Colon (tissue), 2 donors: ENCODE results near the gene KPNA6.
"Not testable (repeated sequence)": the region's sequence is repeated elsewhere in the genome, so short reads cannot be mapped to it uniquely, and the experiment has no call there.

Experiments
- FAIRE-seq: peaks from 2 replicates; lab custom pipeline; 2012; peaks lifted over from hg19 to GRCh38; lab: Jason Lieb, UNC
- donor health status: control.
- donor health status: control.

KPNA6 gene

DNA sequence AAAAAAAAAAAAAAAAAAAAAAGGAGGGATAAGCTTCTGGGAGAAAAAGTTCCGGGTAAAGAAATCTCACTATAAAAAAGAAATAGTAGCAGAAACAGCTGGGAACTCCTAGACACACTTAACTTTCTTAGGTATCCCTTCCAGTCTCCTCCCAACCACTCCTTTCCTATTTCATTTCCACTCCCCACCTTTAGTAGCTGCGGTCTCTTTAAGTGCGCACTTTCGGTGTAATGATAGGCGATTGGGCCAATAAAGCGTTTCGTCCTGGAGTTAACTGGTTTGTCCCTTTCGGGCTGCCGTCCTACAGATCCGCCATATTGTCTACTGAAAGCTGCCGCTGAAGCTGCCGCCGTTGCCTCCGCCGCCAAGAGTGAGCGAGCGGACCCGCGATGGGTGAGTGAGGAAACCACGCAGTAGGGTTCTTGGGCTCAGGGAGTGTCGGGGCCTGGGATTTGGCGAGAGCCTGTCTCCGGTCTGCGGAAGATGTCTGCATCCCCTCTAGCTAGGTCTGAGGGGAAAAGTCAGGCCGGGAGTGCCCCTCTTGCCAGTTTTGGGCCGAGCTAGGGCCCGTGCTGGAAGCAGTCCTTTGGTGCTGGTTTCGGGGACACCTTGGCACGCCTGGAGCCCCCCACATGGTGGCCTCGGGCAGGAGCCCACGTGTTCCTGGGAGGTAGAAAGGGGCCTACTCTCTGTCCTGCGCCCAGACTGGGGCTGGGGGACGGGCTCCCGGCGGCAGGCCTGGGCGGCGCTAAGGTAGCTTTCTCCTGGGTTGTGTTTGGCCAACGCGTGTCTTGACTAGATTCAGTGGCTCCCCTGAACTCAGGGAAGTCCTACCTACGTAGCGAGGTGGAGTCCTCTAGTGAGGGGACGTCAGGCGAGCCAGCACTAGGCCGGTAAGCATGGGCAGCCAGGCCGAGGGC lies at the start of gene KPNA6:
TSS of gene KPNA6 (plus strand) at position 315 of the 920 bp plus-strand sequence. CDS start at position 390, 75 bp downstream.
- no peak for FAIRE-seq

GRCh38 chr1:32060914-32061313 lies 46.9 kb upstream of the KPNA6 start:
- no peak for FAIRE-seq

DNA sequence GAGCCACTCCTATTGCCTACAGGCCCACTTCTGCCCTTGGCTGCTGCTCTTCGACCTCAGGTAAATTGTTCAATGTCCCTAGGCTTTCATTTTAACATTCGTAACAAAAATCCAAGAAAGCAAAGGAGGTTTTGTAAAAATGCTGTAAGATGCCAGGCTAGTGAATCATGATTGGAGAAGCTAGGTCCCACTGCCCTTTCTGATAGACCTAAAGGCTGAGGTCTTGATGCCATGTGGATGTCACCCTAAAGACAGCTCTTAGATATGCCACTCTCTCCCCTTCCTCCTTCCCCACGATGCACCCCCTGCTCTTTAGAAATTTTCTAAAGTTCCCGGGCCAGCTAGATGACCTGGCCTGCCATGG lies 45.0 kb upstream of the KPNA6 start:
- FAIRE-seq, result no peak

DNA sequence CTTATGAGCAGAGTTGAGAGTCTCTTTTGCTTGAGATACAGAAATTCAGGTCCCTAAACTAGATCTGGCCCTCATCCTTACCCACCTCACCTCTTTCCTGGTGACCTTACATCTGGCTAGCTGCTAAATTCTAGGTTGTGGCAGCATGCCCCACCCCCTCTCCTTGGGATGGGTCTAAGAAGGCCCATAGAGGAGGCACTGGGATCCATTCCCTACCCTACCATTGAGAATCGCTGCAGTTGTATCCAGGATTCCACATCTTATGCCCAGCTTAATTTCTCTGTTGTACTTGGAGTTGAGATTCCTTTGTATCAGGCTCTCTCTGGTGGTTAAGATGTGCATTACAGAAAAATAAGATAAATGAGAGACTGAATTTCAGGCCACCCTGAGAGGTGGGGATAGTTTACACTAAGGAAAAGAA lies 44.6 kb upstream of the KPNA6 start:
- FAIRE-seq, result no peak

GRCh38 chr1:32065613-32066488 lies 42.0 kb upstream of the KPNA6 start:
- FAIRE-seq, result not testable (repeated sequence)

DNA sequence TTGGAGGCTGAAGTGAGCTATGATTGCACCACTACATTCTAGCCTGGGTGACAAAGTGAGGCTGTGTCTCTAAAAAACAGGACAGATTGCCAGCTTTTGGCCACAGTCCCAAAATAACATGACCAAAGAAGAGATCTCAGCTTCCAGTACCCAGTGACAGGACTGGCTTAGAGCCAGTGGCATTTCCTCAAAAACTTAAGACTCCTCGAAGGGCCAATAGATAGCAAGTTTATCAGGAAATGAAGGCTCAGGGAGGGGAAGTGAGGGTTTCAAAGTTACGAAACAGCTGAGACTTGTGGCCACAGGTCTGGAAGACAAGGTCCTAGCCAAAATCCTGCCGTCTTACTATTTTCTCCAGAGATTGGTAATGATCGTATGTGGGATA lies 41.4 kb upstream of the KPNA6 start:
- FAIRE-seq, result no peak

DNA sequence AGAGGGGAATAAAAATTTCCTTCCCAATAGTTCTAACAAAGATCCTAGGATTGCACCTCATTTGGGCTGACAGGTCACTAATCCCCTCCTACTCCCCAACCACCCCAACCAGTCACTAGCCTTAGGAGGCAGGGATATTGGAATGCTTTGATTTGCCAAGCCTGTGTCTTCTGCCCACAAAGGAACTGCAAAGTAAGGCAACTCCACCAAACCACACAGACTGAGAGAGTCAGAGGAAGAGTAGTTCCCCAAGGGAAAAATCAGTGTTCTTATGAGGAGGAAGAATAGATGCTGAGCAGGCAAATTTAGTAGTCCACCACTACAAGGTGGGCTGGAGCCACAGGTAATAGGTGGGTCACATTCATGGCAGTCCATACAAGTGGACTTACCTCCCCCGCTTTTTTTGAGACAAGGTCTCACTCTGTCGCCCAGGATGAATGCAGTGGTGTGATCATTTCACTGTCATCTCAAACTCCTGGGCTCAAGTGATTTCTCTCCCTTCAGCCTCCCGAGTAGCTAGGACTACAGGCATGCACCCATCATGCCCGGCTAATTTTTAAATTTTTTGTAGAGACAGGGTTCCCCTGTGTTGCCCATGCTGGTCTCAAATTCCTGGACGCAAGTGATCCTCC lies 38.8 kb upstream of the KPNA6 start:
- FAIRE-seq, result no peak

DNA sequence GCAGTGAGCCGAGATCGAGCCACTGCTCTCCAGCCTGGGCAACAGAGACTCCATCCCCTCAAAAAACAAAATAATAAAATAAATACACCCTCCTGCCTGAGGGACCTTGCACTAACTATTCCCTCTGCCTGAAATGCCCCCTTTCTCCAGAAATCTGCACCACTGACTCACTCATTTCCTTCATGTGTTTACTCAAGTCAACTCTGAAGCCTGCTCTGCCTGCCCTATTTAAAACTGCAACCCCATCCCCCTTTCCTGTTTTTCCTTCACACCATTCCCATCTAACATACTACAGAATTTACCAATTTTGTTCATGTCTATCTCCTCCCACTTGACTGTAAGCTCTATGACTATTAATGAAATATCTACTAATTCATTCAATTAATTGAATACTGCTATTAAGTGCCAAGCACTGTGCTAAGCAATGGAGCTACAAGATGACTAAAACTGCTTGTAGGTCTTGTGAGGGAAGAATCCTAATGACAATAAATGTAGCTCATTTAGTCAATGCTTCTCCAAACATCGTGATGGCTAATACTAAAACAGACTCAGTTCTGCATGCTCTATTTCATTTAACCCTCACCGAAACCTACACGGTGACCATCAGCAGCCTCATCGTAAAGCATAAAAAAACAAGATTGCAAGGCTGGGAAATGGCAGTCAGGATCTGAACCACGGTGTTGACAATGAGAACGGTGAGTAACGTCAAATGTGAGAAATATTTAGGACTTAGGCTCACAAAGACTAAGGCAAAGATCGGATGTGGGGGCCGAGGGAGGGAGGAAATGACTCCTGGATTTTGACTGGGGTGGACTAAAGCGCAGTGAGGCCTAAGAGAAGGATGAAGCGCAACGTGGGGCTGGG lies 35.9 kb upstream of the KPNA6 start:
- no peak for FAIRE-seq

DNA sequence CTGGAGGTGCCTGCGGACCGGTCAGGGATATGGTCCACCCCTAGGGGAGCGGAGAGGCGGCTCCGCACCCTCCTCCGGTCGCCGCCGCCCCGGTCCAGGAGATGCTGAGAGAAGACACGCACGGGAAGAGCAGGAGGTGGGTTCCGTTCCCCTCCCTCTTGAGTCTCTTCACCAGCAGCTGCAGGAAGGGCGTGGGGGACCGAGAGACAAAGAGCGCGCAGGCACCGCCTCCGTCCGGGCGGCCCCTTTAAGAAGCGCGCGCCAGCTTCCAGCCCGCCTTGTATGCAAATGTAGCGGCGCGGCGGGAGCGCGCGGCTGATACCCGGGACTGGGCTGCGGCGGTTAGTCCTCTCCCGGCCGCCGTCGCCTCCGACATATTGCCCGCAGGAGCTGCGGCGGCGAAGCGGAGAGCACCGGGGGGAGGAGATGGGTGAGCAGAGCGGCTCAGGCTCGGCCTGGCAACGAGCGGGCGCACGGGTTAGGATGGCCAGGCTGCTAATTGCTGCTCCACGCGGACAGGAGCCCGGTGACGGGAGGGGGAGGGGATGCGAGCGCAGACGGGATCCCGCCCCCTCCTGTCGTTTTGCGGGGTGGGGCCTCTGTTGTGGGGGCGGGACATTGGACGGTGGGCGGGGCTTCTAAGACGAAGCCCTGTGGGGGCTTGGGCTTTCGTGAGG lies 35.1 kb upstream of the KPNA6 start, which contains the start of gene TMEM39B:
TSS of gene TMEM39B (plus strand) at position 318 of the 677 bp plus-strand sequence. CDS start at position 427, 109 bp downstream.
- no peak for FAIRE-seq

DNA sequence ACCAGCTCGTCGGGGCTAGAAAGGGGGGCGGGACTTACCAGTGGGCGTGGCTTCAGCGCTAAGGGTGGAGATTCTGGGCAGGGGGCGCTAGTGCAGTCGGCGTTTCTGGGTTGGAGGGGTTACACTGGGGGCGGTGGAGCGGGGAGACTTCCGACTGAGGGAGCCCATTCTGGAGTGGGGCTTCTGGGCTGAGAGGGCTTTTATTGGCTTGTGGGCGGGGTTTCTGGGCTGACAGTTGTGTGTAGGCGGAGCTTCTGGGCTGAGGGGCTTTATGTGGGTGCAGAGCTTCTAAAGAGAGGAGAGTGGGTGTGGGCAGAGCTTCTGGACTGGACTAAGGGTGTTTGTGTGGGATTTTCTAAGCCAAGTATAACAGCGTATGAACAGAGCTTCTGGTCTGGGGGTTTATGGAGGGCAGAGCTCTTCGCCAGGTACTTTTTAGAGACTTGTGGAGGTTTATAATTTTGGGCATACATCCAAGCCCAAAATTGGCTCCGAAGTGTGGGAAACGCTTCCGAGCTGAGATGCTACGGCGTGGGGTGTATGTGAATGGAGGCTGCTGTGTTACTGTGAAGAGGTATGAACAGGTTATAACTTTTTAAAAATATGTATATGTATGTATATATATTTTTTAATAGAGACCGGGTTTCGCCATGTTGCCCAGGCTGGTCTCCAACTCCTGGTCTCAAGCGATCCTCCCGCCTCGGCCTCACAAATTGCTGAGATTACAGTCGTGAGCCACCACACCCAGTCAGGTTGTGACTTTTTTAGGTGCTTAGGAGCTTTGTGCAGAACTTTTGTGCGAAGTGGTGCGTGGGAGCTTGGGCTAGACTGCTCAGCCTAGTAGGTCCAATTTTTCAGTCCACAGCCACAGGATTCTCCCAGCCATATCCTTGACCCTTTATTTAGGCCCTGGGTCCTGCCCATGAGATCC lies 34.3 kb upstream of the KPNA6 start:
- no peak for FAIRE-seq

GRCh38 chr1:32074841-32075240 lies 33.0 kb upstream of the KPNA6 start:
- FAIRE-seq, result no peak

DNA sequence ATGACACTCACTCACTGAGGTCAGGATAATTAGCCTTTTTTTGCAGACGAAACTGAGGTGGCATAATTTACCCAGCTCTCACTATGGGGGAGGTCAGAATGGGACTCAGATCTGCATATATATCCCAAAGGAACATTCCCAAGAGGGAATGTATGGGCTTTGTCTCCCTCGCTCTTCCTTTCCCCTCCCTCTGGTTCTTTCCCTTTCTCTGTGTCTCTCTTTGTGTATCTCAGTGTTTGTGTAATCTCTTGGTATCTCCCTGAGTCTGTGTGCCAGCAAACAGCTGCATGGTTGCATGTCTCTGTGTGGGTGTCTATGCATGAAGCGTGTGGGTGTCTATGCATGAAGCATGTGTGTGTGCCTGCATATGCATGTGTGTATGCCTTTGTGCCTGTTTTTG lies 30.4 kb upstream of the KPNA6 start:
- FAIRE-seq, result no peak

DNA sequence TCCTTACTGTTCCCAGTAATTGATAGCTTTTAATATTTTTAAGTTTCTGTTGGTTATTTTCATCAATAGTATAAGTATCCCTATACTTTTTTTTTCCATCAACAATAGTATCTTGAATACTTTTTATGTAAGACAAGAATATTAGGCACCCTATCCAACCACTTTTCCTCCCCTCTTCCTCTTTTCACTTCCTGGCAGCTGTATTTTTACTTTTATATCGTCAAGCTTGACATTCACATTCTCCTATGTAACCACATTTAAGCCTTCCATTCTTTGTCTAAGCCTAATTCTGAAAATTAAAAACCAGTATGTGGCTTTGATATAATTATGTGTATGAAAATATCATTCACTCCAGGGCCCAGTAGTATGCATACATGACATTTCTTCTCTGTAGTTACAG lies 25.8 kb upstream of the KPNA6 start:
- no peak for FAIRE-seq

DNA sequence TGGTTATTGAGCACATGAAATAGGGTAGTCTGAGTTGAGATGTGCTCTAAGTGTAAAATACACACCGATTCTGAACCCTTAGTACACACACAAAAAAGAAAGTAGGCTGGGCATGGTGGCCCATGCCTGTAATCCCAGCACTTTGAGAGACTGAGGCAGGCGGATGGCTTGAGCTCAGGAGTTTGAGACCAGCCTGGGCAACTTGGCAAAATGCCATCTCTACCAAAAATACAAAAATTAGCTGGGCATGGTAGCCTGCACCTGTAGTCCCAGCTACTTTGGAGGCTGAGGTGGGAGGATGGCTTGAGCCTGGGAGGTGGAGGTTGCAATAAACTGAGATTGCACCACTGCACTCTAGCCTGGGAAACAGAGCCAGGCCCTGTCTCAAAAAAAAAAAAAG lies 21.5 kb upstream of the KPNA6 start:
- FAIRE-seq, result not testable (repeated sequence)

DNA sequence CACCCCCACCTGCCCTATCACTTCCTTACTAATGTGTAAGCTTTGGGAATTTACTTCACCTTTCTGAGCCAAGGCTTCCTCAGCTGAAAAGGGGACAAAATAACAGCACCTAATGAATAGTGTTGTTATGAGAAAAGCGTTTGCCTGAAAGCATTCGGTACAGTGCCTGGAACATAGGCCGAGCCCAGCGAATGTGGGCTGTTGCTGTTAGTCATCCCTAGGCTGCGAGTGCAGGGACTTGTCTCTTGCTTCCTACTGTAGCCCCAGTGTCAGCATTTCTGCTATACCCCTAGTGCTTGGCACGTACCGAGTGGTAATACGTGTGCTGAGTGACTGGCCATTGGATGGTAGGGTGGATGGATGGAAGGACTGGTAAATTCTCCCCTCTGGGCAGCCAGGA lies 16.7 kb upstream of the KPNA6 start:
- no peak for FAIRE-seq

DNA sequence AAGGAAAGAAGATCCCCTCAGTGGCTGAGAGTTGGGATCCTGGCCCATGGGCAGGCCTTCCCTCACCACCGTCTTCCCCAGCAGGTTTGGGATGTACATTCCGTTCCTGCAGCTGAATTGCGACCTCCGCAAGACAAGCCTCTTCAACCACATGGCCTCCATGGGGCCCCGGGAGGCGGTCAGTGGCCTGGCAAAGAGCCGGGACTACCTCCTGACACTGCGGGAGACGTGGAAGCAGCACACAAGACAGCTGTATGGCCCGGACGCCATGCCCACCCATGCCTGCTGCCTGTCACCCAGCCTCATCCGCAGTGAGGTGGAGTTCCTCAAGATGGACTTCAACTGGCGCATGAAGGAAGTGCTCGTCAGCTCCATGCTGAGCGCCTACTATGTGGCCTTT lies 16.3 kb upstream of the KPNA6 start:
- no peak for FAIRE-seq

- no peak for FAIRE-seq
These were observed 12.9 kb upstream of the KPNA6 start for GRCh38 chr1:32094746-32095521.

- FAIRE-seq, result no peak
These were observed 8.4 kb upstream of the KPNA6 start for GRCh38 chr1:32099426-32099825.

GRCh38 chr1:32100359-32100758 lies 7.5 kb upstream of the KPNA6 start:
- FAIRE-seq, result no peak
